ENCODE data around the gene SNRNP48. TPM values are rescaled to one million over a fixed set of nuclear protein-coding genes. Genes with fewer than 3 reads are reported as not detected.

The SNRNP48 gene
- total and polyA plus RNA-seq, 2 of the 8 experiments (the other 6 are each of a cell fraction or from before 2014, with no cell fraction given) = 7.7 to 21.0 TPM

GRCh38 chr6:7591770-7592169, 1.8 kb downstream of the SNRNP48 start (continued):
- TF ChIP-seq CHD7 (IDR thresholded peaks at IDR 0.05; ENCODE audit: insufficient replicate concordance, low read length) (no peak), YY1 (IDR thresholded peaks at IDR 0.05; ENCODE audit: low read depth, low read length) (no peak), SIX5 (IDR thresholded peaks at IDR 0.05; ENCODE audit: low read depth, low read length) (no peak), GTF2F1 (IDR thresholded peaks at IDR 0.05; ENCODE audit: borderline replicate concordance, low read depth, low read length) (no peak), POLR2A (IDR thresholded peaks at IDR 0.05; ENCODE audit: control extremely low read depth in 1 of 2, low read depth in 2 of 2, low read length in 2 of 2) (no peak), POU5F1 (IDR thresholded peaks at IDR 0.05; ENCODE audit: low read depth, low read length) (no peak), BACH1 (IDR thresholded peaks at IDR 0.05; ENCODE audit: low read length) (no peak), RXRA (IDR thresholded peaks at IDR 0.05; ENCODE audit: insufficient read depth, low read depth, low read length) (no peak), KDM4A (IDR thresholded peaks at IDR 0.05; ENCODE audit: low read depth, low read length, severe bottlenecking) (no peak), PHF8 (conservative IDR thresholded peaks at IDR 0.05; ENCODE audit: low read depth, low read length) (no peak), SP4 (IDR thresholded peaks at IDR 0.05; ENCODE audit: low read length) (no peak), RNF2 (IDR thresholded peaks at IDR 0.05; ENCODE audit: borderline replicate concordance, low read depth, low read length, missing control alignments, poor library complexity, severe bottlenecking) (no peak)

Measured in H1 (cell line).